Activated naive CD4-positive, alpha-beta T cell (primary cell): Measurements from ENCODE around the gene CYB5A.
"Not testable (repeated sequence)": the region's sequence is repeated elsewhere in the genome, so short reads cannot be mapped to it uniquely, and the experiment has no call there.

Experiments
- DNase-seq, 4 experiments: peaks; one replicate each; lab custom pipeline; 2025; lab: John Stamatoyannopoulos, UW

The CYB5A gene

GRCh38 chr18:74291771-74292540 is at the start of gene CYB5A:
Gene CYB5A, minus strand, starts transcription at chr18:74291963. Its CDS starts 88 bp downstream, at chr18:74291875.
- peak; percentile 94 to 98 (median 98) for DNase-seq

GRCh38 chr18:74337912-74338309 is 46.1 kb upstream of the CYB5A start:
- DNase-seq: no peak

GRCh38 chr18:74337155-74337911 is 45.6 kb upstream of the CYB5A start:
- DNase-seq: no peak

- DNase-seq: no peak
Measured at GRCh38 chr18:74336656-74337055, 44.9 kb upstream of the CYB5A start.

GRCh38 chr18:74334242-74334893 is 42.6 kb upstream of the CYB5A start:
- no peak for DNase-seq

- DNase-seq: no peak
Measured at GRCh38 chr18:74333091-74333490, 41.3 kb upstream of the CYB5A start.

- no peak for DNase-seq
Measured at GRCh38 chr18:74331404-74331803, 39.6 kb upstream of the CYB5A start.

GRCh38 chr18:74329688-74330205 is 38.0 kb upstream of the CYB5A start:
- DNase-seq: no peak

GRCh38 chr18:74328206-74328605 is 36.4 kb upstream of the CYB5A start:
- no peak for DNase-seq

GRCh38 chr18:74326791-74327190 is 35.0 kb upstream of the CYB5A start:
- not testable (repeated sequence) for DNase-seq

- no peak for DNase-seq
Measured at GRCh38 chr18:74326231-74326630, 34.5 kb upstream of the CYB5A start.

GRCh38 chr18:74316257-74317170 is 24.8 kb upstream of the CYB5A start:
- no peak for DNase-seq

GRCh38 chr18:74315464-74316256 is 23.9 kb upstream of the CYB5A start, which contains the start of gene C18orf63:
Gene C18orf63, plus strand, starts transcription at chr18:74315839. Its CDS starts 2,027 bp downstream, at chr18:74317866.
- DNase-seq: no peak

- no peak for DNase-seq
Measured at GRCh38 chr18:74314759-74315463, 23.1 kb upstream of the CYB5A start.

- no peak for DNase-seq
Measured at GRCh38 chr18:74311000-74311399, 19.2 kb upstream of the CYB5A start.

GRCh38 chr18:74310411-74310810 is 18.6 kb upstream of the CYB5A start:
- DNase-seq: no peak

- no peak for DNase-seq
Measured at GRCh38 chr18:74303936-74304335, 12.2 kb upstream of the CYB5A start.

- DNase-seq: no peak
Measured at GRCh38 chr18:74303306-74303705, 11.5 kb upstream of the CYB5A start.

GRCh38 chr18:74299746-74300145 is 8.0 kb upstream of the CYB5A start:
- no peak for DNase-seq

- DNase-seq: no peak
Measured at GRCh38 chr18:74299162-74299561, 7.4 kb upstream of the CYB5A start.
